SK-N-SH (cell line): Measurements from ENCODE around the gene THBS2. TPM values are rescaled to one million over a fixed set of nuclear protein-coding genes. Genes with fewer than 3 reads are reported as not detected.

Experiments
- CTCF ChIA-PET: fragments of 300-600, 350-600 bp; formaldehyde crosslinking; extraction: SDS; loops from one replicate; lab custom pipeline; 2021; lab: Yijun Ruan, JAX
- POLR2A ChIA-PET: fragments of 350-600 bp; sonication (Branson Sonifier 250); formaldehyde crosslinking; extraction: SDS; loops from one replicate; lab custom pipeline; 2020; ENCODE audit warnings: antibody characterized with exemption, inconsistent platforms; lab: Yijun Ruan, JAX
- DNase-seq: peaks from one replicate; pipeline ENCODE4 v3.0.0; 2012
- H2AFZ ChIP-seq: fragments of 200-600 bp; sonication (generic); 2 replicates; pipeline ENCODE4 v1.8.1; 2016; ENCODE audit warnings: antibody characterized with exemption, mild to moderate bottlenecking, low read depth
- H3F3A ChIP-seq: fragments of 200-600 bp; sonication (generic); replicated peaks from 2 replicates; pipeline ENCODE3; 2016; ENCODE audit warnings: antibody characterized with exemption, mild to moderate bottlenecking; ENCODE audit not compliant: insufficient read depth
- H3K27ac ChIP-seq, 2 experiments: fragments of 200-500 bp in 1 of 2; fragments of 200-600 bp in 1 of 2; sonication (Bioruptor generic) in 1 of 2; sonication (generic), shearing (Covaris generic) in 1 of 2; 2 replicates each; pipeline versions ENCODE4 v1.5.1 to v1.6.1; 2014 to 2016; ENCODE audit warnings: low read depth in 2 of 2, inconsistent platforms in 1 of 2, low read length in 1 of 2, mild to moderate bottlenecking in 1 of 2, mixed read lengths in 1 of 2
- H3K27me3 ChIP-seq: fragments of 200-600 bp; sonication (generic), shearing (Covaris generic); 2 replicates; pipeline ENCODE4 v1.6.1; 2016; ENCODE audit warnings: mixed run types; ENCODE audit not compliant: insufficient read depth
- H3K36me3 ChIP-seq, 2 experiments: fragments of 200-500 bp in 1 of 2; fragments of 200-600 bp in 1 of 2; sonication (Bioruptor generic) in 1 of 2; sonication (generic) in 1 of 2; replicated peaks in 1 of 2; 2 replicates each; pipeline versions ENCODE3 to v1.5.1; 2014 to 2016; ENCODE audit warnings: low read length in 1 of 2, mild to moderate bottlenecking in 1 of 2; ENCODE audit not compliant: insufficient read depth in 2 of 2, control insufficient read depth in 1 of 2
- H3K4me1 ChIP-seq, 2 experiments: fragments of 200-500 bp in 1 of 2; fragments of 200-600 bp in 1 of 2; sonication (Bioruptor generic) in 1 of 2; sonication (generic), shearing (Covaris generic) in 1 of 2; 2 replicates each; pipeline versions ENCODE4 v1.5.1 to v1.6.1; 2014 to 2016; ENCODE audit warnings: low read depth in 1 of 2, low read length in 1 of 2, mixed run types in 1 of 2; ENCODE audit not compliant: insufficient read depth in 2 of 2, control insufficient read depth in 1 of 2
- H3K4me2 ChIP-seq: fragments of 200-600 bp; sonication (generic), shearing (Covaris generic); 2 replicates; pipeline ENCODE4 v1.6.1; 2017; ENCODE audit warnings: mixed run types
- H3K4me3 ChIP-seq, 2 experiments: fragments of 200-500 bp in 1 of 2; fragments of 200-600 bp in 1 of 2; sonication (Bioruptor generic) in 1 of 2; sonication (generic), shearing (Covaris generic) in 1 of 2; 2 replicates each; pipeline versions ENCODE4 v1.5.1 to v1.8.1; 2014 to 2016; ENCODE audit warnings: low read depth in 2 of 2, inconsistent platforms in 1 of 2, low read length in 1 of 2, mild to moderate bottlenecking in 1 of 2, mixed read lengths in 1 of 2, moderate library complexity in 1 of 2
- H3K79me2 ChIP-seq: fragments of 200-600 bp; sonication (generic); 2 replicates; pipeline ENCODE4 v1.8.1; 2017; ENCODE audit warnings: mild to moderate bottlenecking; ENCODE audit not compliant: insufficient read depth
- H3K9ac ChIP-seq: fragments of 200-600 bp; sonication (generic); 2 replicates; pipeline ENCODE4 v1.6.1; 2017; ENCODE audit warnings: mixed run types
- H3K9me2 ChIP-seq: fragments of 200-600 bp; sonication (generic); 2 replicates; pipeline ENCODE4 v1.6.1; 2017; ENCODE audit warnings: mixed run types
- H3K9me3 ChIP-seq: fragments of 200-600 bp; sonication (generic); 2 replicates; pipeline ENCODE4 v1.6.1; 2017; ENCODE audit warnings: mixed run types, mild to moderate bottlenecking, moderate library complexity
- H4K20me1 ChIP-seq: fragments of 200-600 bp; sonication (generic); 2 replicates; pipeline ENCODE4 v1.6.1; 2017; ENCODE audit warnings: mild to moderate bottlenecking, mixed run types; ENCODE audit not compliant: insufficient read depth
- CTCF ChIP-seq: fragments of 200-600 bp; sonication (generic); IDR thresholded peaks from 2 replicates; pipeline ENCODE4 v1.6.1; 2017; ENCODE audit warnings: antibody characterized with exemption, mild to moderate bottlenecking, moderate library complexity
- ELF1 ChIP-seq: IDR thresholded peaks from 2 replicates; pipeline ENCODE4 v1.4.0; 2012
- EP300 ChIP-seq, 2 experiments: IDR thresholded peaks; 2 replicates each; pipeline versions ENCODE4 v1.4.0 to v1.6.1; 2012; ENCODE audit warnings: borderline replicate concordance in 1 of 2, low read depth in 1 of 2, low read length in 1 of 2
- EZH2phosphoT487 ChIP-seq: fragments of 200-600 bp; sonication (generic); IDR thresholded peaks from 2 replicates; pipeline ENCODE4 v1.6.1; 2017; ENCODE audit warnings: low read depth, mixed run types, mild to moderate bottlenecking, antibody characterized with exemption, moderate library complexity, borderline replicate concordance
- FOXJ3 ChIP-seq: sonication (generic); formaldehyde crosslinking; IDR thresholded peaks from 2 replicates; pipeline ENCODE4 v1.5.1; 2020; ENCODE audit warnings: mild to moderate bottlenecking, missing genetic modification reagents
- FOXM1 ChIP-seq: IDR thresholded peaks from 2 replicates; pipeline ENCODE4 v1.4.0; 2012; ENCODE audit warnings: low read depth, mild to moderate bottlenecking
- GABPA ChIP-seq: IDR thresholded peaks from 2 replicates; pipeline ENCODE4 v1.4.0; 2012; ENCODE audit warnings: low read depth, mild to moderate bottlenecking
- GATA2 ChIP-seq: sonication (generic); formaldehyde crosslinking; IDR thresholded peaks from 2 replicates; pipeline ENCODE4 v1.5.0; 2020; ENCODE audit warnings: mild to moderate bottlenecking, missing genetic modification reagents
- JUND ChIP-seq: IDR thresholded peaks from 2 replicates; pipeline ENCODE4 v1.4.0; 2012
- MEF2A ChIP-seq: IDR thresholded peaks from 2 replicates; pipeline ENCODE4 v1.4.0; 2012; ENCODE audit warnings: low read depth, borderline replicate concordance
- MXI1 ChIP-seq: IDR thresholded peaks from 2 replicates; pipeline ENCODE4 v1.6.1; 2012; ENCODE audit warnings: mild to moderate bottlenecking, low read depth, low read length, improper control_type of control experiment
- NRF1 ChIP-seq: IDR thresholded peaks from 2 replicates; pipeline ENCODE4 v1.6.1; 2012; ENCODE audit warnings: low read depth, mild to moderate bottlenecking, low read length
- PBX3 ChIP-seq: IDR thresholded peaks from 2 replicates; pipeline ENCODE4; 2012
- RAD21 ChIP-seq: IDR thresholded peaks from 2 replicates; pipeline ENCODE4 v1.6.1; 2012; ENCODE audit warnings: mild to moderate bottlenecking, low read length
- SIN3A ChIP-seq: IDR thresholded peaks from 2 replicates; pipeline ENCODE4 v1.6.1; 2012; ENCODE audit warnings: low read depth, mild to moderate bottlenecking, low read length, moderate library complexity, borderline replicate concordance
- SMC3 ChIP-seq: IDR thresholded peaks from 2 replicates; pipeline ENCODE4 v1.6.1; 2012; ENCODE audit warnings: low read depth, low read length, improper control_type of control experiment
- TAF1 ChIP-seq: IDR thresholded peaks from 2 replicates; pipeline ENCODE4 v1.6.1; 2012; ENCODE audit warnings: low read depth, mild to moderate bottlenecking, low read length, moderate library complexity, borderline replicate concordance
- TCF12 ChIP-seq: IDR thresholded peaks from 2 replicates; pipeline ENCODE4 v1.4.0; 2012
- TEAD4 ChIP-seq: IDR thresholded peaks from 2 replicates; pipeline ENCODE4 v1.4.0; 2012; ENCODE audit warnings: mild to moderate bottlenecking, borderline replicate concordance; ENCODE audit not compliant: insufficient read depth
- USF1 ChIP-seq: IDR thresholded peaks from 2 replicates; pipeline ENCODE4 v1.4.0; 2012; ENCODE audit warnings: low read depth, borderline replicate concordance
- YY1 ChIP-seq: IDR thresholded peaks from 2 replicates; pipeline ENCODE4 v1.4.0; 2012; ENCODE audit warnings: low read depth, mild to moderate bottlenecking
- ZBTB33 ChIP-seq: IDR thresholded peaks from 2 replicates; pipeline ENCODE4 v1.4.0; 2012; ENCODE audit warnings: low read depth, borderline replicate concordance
- WGBS: methylation state at CpG from one replicate; pipeline ENCODE4 v1.1.6; 2017; ENCODE audit warnings: low lambda C conversion rate; 5-methylcytosine and 5-hydroxymethylcytosine counted together
- polyA plus RNA-seq, 3 experiments: library from polyadenylated mRNA; depleted of rRNA; stranded (reverse); fragments of >200 nt; gene quantifications; 2 replicates each; pipeline ENCODE4 v1.2.3, GENCODE V29; 2012

The THBS2 gene
- polyA plus RNA-seq, 1 of the 3 experiments (the other 2 are of a cell fraction) = 166 TPM

- H2AFZ ChIP-seq = no peak overlapping the region
- no peaks in the 10 kb centered on the region for H3K4me1 ChIP-seq
- H3K4me2 ChIP-seq = no peak overlapping the region
- 83% methylated on average over 9 of the region's 15 CpGs for WGBS
- no peaks in the 10 kb centered on the region for H3K36me3 ChIP-seq
- H3K4me3 ChIP-seq = no peak overlapping the region
- H3K27ac ChIP-seq = no peak overlapping the region
- TF ChIP-seq FOXJ3 (no peak), PBX3 (no peak), GABPA (no peak), YY1 (no peak), SMC3 (no peak), CTCF (no peak), MXI1 (no peak), EP300 (IDR thresholded peaks at IDR 0.05; ENCODE audit: borderline replicate concordance in 1 of 2, low read depth in 1 of 2, low read length in 1 of 2) (no peak)
- H3K9me3 ChIP-seq = no peaks in the 10 kb centered on the region
- no peaks in the 10 kb centered on the region for H3K9me2 ChIP-seq
- H4K20me1 ChIP-seq = no peaks in the 10 kb centered on the region
- H3K79me2 ChIP-seq = no peaks in the 10 kb centered on the region
- no peaks in the 10 kb centered on the region for H3K27me3 ChIP-seq
- CTCF ChIA-PET = interaction anchor here (1.5 kb wide), 1 partner anchor 19 kb away, joined by 4 read pairs; no protein-coding TSS in a partner anchor
- POLR2A ChIA-PET = no interaction called here
- no peaks in the 10 kb centered on the region for H3F3A ChIP-seq
- DNase-seq = no peak
- H3K9ac ChIP-seq = no peak overlapping the region
These were observed 28.4 kb upstream of the THBS2 start for GRCh38 chr6:169282043-169282442.

GRCh38 chr6:169277619-169278018, 24.0 kb upstream of the THBS2 start:
- Histone ChIP-seq H3K9ac (no peak overlapping the region), H3K4me3 (no peak overlapping the region), H3K27ac (no peak overlapping the region), H3F3A (no peaks in the 10 kb centered on the region), H3K27me3 (no peaks in the 10 kb centered on the region), H3K4me2 (no peak overlapping the region), H3K79me2 (no peaks in the 10 kb centered on the region), H3K9me3 (no peaks in the 10 kb centered on the region), H2AFZ (no peak overlapping the region), H3K4me1 (no peaks in the 10 kb centered on the region), H3K36me3 (no peaks in the 10 kb centered on the region), H4K20me1 (no peaks in the 10 kb centered on the region), H3K9me2 (no peaks in the 10 kb centered on the region)
- CTCF ChIA-PET = no interaction called here
- no peak for DNase-seq
- POLR2A ChIA-PET = no interaction called here
- TF ChIP-seq USF1 (no peak), CTCF (no peak), FOXM1 (no peak), GATA2 (no peak), SIN3A (no peak), RAD21 (no peak), TEAD4 (no peak), TAF1 (no peak), NRF1 (no peak), MEF2A (no peak), JUND (no peak), EP300 (IDR thresholded peaks at IDR 0.05; ENCODE audit: borderline replicate concordance in 1 of 2, low read depth in 1 of 2, low read length in 1 of 2) (no peak), TCF12 (no peak), MXI1 (no peak), ZBTB33 (no peak), ELF1 (no peak), SMC3 (no peak), EZH2phosphoT487 (no peak)
